H9 (cell line): ENCODE results near the gene DNAH8. TPM values are rescaled to one million over a fixed set of nuclear protein-coding genes. Genes with fewer than 3 reads are reported as not detected.

Source experiments
- DNase-seq: peaks from one replicate; pipeline ENCODE4 v3.0.0-alpha.2; 2017
- H2AFZ ChIP-seq: one replicate; pipeline ENCODE4 v1.6.1; 2013; ENCODE audit warnings: mild to moderate bottlenecking, low read length, control low read depth, moderate library complexity
- H2AK5ac ChIP-seq: 2 replicates; pipeline ENCODE4 v1.6.1; 2013; ENCODE audit warnings: low read length, control low read depth, mixed read lengths; ENCODE audit not compliant: insufficient read length
- H2BK120ac ChIP-seq: one replicate; pipeline ENCODE4 v1.6.1; 2013; ENCODE audit warnings: low read depth, mild to moderate bottlenecking, low read length, control low read depth, inconsistent platforms; ENCODE audit not compliant: poor library complexity, severe bottlenecking
- H2BK12ac ChIP-seq: 2 replicates; pipeline ENCODE4 v1.6.1; 2013; ENCODE audit warnings: low read length, control low read depth, mixed read lengths, low read depth; ENCODE audit not compliant: insufficient read length
- H2BK15ac ChIP-seq: 2 replicates; pipeline ENCODE4 v1.6.1; 2013; ENCODE audit warnings: low read depth, low read length, control low read depth
- H2BK20ac ChIP-seq: one replicate; pipeline ENCODE4 v1.6.1; 2013; ENCODE audit warnings: low read depth, mild to moderate bottlenecking, low read length, control low read depth, inconsistent platforms; ENCODE audit not compliant: poor library complexity, severe bottlenecking
- H2BK5ac ChIP-seq: 2 replicates; pipeline ENCODE4 v1.6.1; 2013; ENCODE audit warnings: low read length, control low read depth, mixed read lengths; ENCODE audit not compliant: insufficient read length
- H3K14ac ChIP-seq: 2 replicates; pipeline ENCODE4 v1.6.1; 2013; ENCODE audit warnings: low read length, control low read depth; ENCODE audit not compliant: insufficient read depth
- H3K18ac ChIP-seq: 2 replicates; pipeline ENCODE4 v1.6.1; 2013; ENCODE audit warnings: low read depth, mild to moderate bottlenecking, mixed read lengths, low read length, control low read depth; ENCODE audit not compliant: insufficient read length
- H3K23ac ChIP-seq: 2 replicates; pipeline ENCODE4 v1.6.1; 2013; ENCODE audit warnings: low read length, control low read depth, mixed read lengths, low read depth; ENCODE audit not compliant: insufficient read length
- H3K23me2 ChIP-seq: 2 replicates; pipeline ENCODE4 v1.6.1; 2013; ENCODE audit warnings: low read depth, mild to moderate bottlenecking, mixed read lengths, low read length, control low read depth; ENCODE audit not compliant: insufficient read length, poor library complexity, severe bottlenecking
- H3K27ac ChIP-seq: 2 replicates; pipeline ENCODE4 v1.5.1; 2013; ENCODE audit warnings: low read length, control low read depth, mixed read lengths, low read depth; ENCODE audit not compliant: insufficient read length
- H3K27me3 ChIP-seq: 2 replicates; pipeline ENCODE4 v1.6.1; 2013; ENCODE audit warnings: low read length, control low read depth, inconsistent platforms; ENCODE audit not compliant: insufficient read depth
- H3K4ac ChIP-seq: 2 replicates; pipeline ENCODE4 v1.6.1; 2013; ENCODE audit warnings: low read depth, mild to moderate bottlenecking, control low read depth, inconsistent platforms, low read length, moderate library complexity
- H3K4me1 ChIP-seq: 2 replicates; pipeline ENCODE4 v1.6.1; 2013; ENCODE audit warnings: low read length, control low read depth, inconsistent platforms; ENCODE audit not compliant: insufficient read depth
- H3K4me2 ChIP-seq: 2 replicates; pipeline ENCODE4 v1.6.1; 2013; ENCODE audit warnings: low read length, control low read depth, mixed read lengths; ENCODE audit not compliant: insufficient read length, insufficient read depth
- H3K56ac ChIP-seq: 2 replicates; pipeline ENCODE4 v1.6.1; 2013; ENCODE audit warnings: low read depth, mild to moderate bottlenecking, mixed read lengths, low read length, control low read depth; ENCODE audit not compliant: insufficient read length
- H3K79me1 ChIP-seq: 2 replicates; pipeline ENCODE4 v1.6.1; 2013; ENCODE audit warnings: low read depth, mild to moderate bottlenecking, moderate library complexity, low read length, control low read depth, inconsistent platforms; ENCODE audit not compliant: insufficient read depth, poor library complexity, severe bottlenecking
- H3K79me2 ChIP-seq: 2 replicates; pipeline ENCODE4 v1.6.1; 2013; ENCODE audit warnings: low read length, control low read depth, inconsistent platforms; ENCODE audit not compliant: insufficient read depth
- H3K9ac ChIP-seq: 2 replicates; pipeline ENCODE4 v1.6.1; 2013; ENCODE audit warnings: low read length, control low read depth, mixed read lengths; ENCODE audit not compliant: insufficient read length; ENCODE audit errors: extremely low read depth
- H3K9me3 ChIP-seq: one replicate; pipeline ENCODE4 v1.6.1; 2013; ENCODE audit warnings: low read depth, low read length, inconsistent platforms; ENCODE audit not compliant: control insufficient read depth
- H3T11ph ChIP-seq: one replicate; pipeline ENCODE4 v1.6.1; 2013; ENCODE audit warnings: mild to moderate bottlenecking, low read length, control low read depth, inconsistent platforms
- H4K20me1 ChIP-seq: one replicate; pipeline ENCODE4 v1.6.1; 2013; ENCODE audit not compliant: control insufficient read depth, insufficient read length, insufficient read depth
- H4K5ac ChIP-seq: 2 replicates; pipeline ENCODE4 v1.6.1; 2013; ENCODE audit warnings: low read depth, mild to moderate bottlenecking, mixed read lengths, low read length, control low read depth; ENCODE audit not compliant: insufficient read length
- H4K8ac ChIP-seq: replicated peaks from 2 replicates; pipeline ENCODE4 v1.6.1; 2013; ENCODE audit warnings: low read length, control low read depth, mixed read lengths, low read depth; ENCODE audit not compliant: insufficient read length
- H4K91ac ChIP-seq: 2 replicates; pipeline ENCODE4 v1.6.1; 2013; ENCODE audit warnings: low read depth, mild to moderate bottlenecking, moderate library complexity, mixed read lengths, low read length, control low read depth; ENCODE audit not compliant: insufficient read length
- H3K27ac Mint-ChIP-seq, 3 experiments: 2 replicates in 2 of 3; 3 replicates in 1 of 3; pipeline ENCODE4 v1.8.0; 2020 to 2021; ENCODE audit warnings: mixed read lengths in 3 of 3, mild to moderate bottlenecking in 1 of 3, moderate library complexity in 1 of 3
- H3K27me3 Mint-ChIP-seq: 2 replicates; pipeline ENCODE4 v1.8.0; 2021; ENCODE audit warnings: low read depth, mild to moderate bottlenecking, moderate library complexity, mixed read lengths
- H3K36me3 Mint-ChIP-seq, 3 experiments: 2 replicates in 2 of 3; 3 replicates in 1 of 3; pipeline ENCODE4 v1.8.0; 2020 to 2021; ENCODE audit warnings: low read depth in 3 of 3, mixed read lengths in 3 of 3; ENCODE audit not compliant: insufficient read depth in 1 of 3
- H3K4me1 Mint-ChIP-seq, 2 experiments: 2 replicates each; pipeline ENCODE4 v1.8.0; 2020; ENCODE audit warnings: mixed read lengths in 2 of 2
- H3K4me3 Mint-ChIP-seq, 2 experiments: 2 replicates in 1 of 2; 3 replicates in 1 of 2; pipeline ENCODE4 v1.8.0; 2020 to 2021; ENCODE audit warnings: mild to moderate bottlenecking in 2 of 2, mixed read lengths in 2 of 2, moderate library complexity in 1 of 2
- H3K9me3 Mint-ChIP-seq, 2 experiments: 2 replicates in 1 of 2; 3 replicates in 1 of 2; pipeline ENCODE4 v1.8.0; 2020; ENCODE audit warnings: mild to moderate bottlenecking in 2 of 2, mixed read lengths in 2 of 2, moderate library complexity in 1 of 2
- CTCF ChIP-seq: fragments of 200-600 bp; sonication (generic); conservative IDR thresholded peaks from 3 replicates; pipeline ENCODE4 v1.8.0; 2021; ENCODE audit warnings: antibody characterized with exemption, mild to moderate bottlenecking
- total RNA-seq: library from RNA; stranded (reverse); gene quantifications from 2 replicates; pipeline ENCODE4 v1.2.1, GENCODE V29; 2021

The DNAH8 gene
- total RNA-seq, 1 experiment from 2014 or later = not detected

DNA sequence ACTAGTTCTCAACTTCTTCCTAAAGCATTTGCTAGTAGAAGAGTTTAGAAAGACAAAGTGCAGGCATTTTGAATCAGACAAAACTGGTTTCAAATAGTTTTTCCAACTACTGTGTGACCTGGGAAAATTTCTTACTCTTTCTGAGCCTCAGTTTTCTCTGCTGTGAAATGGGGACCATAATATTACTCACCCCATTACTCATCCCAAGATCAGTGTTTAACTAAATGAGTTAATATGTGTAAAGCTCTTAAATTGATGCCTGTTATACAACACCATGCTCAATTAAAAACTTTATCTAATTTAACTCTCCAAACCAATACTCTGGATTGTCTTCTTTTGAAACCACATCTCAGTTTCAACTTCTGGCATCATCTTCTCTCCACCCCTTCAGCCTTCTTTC, 87.4 kb downstream of the DNAH8 start:
- no peaks in the 10 kb centered on the region for H3K9me3 ChIP-seq
- Mint-ChIP-seq H3K4me1 (peaks cover 2 to 6% of the 10 kb centered on the region in 2 experiments), H3K9me3 (no peaks in the 10 kb centered on the region), H3K27ac (no peak overlapping the region), H3K36me3 (no peaks in the 10 kb centered on the region), H3K27me3 (peaks cover 19% of the 10 kb centered on the region), H3K4me3 (no peak overlapping the region)
- H4K91ac ChIP-seq = no peak overlapping the region
- no peak overlapping the region for H3K4ac ChIP-seq
- H3K18ac ChIP-seq = no peak overlapping the region
- TF ChIP-seq CTCF = no peak
- H3K79me2 ChIP-seq = no peaks in the 10 kb centered on the region
- H2BK120ac ChIP-seq = no peak overlapping the region
- no peak overlapping the region for H3K9ac ChIP-seq
- no peaks in the 10 kb centered on the region for H4K20me1 ChIP-seq
- no peaks in the 10 kb centered on the region for H3K27me3 ChIP-seq
- H4K8ac ChIP-seq = no peak overlapping the region
- no peak overlapping the region for H3T11ph ChIP-seq
- H2BK15ac ChIP-seq = no peak overlapping the region
- no peak overlapping the region for H2BK12ac ChIP-seq
- H2BK20ac ChIP-seq = no peak overlapping the region
- no peak overlapping the region for H3K14ac ChIP-seq
- no peak overlapping the region for H4K5ac ChIP-seq
- no peaks in the 10 kb centered on the region for H3K4me1 ChIP-seq
- no peak overlapping the region for H3K27ac ChIP-seq
- DNase-seq = no peak
- H3K4me2 ChIP-seq = no peak overlapping the region
- no peak overlapping the region for H3K56ac ChIP-seq
- no peaks in the 10 kb centered on the region for H3K79me1 ChIP-seq
- H3K23me2 ChIP-seq = no peaks in the 10 kb centered on the region
- no peak overlapping the region for H3K23ac ChIP-seq
- H2AFZ ChIP-seq = no peak overlapping the region
- no peak overlapping the region for H2AK5ac ChIP-seq
- H2BK5ac ChIP-seq = no peak overlapping the region
